HAP-1 (cell line): Measurements from ENCODE around the gene HECTD4.
"Not testable (repeated sequence)": the region's sequence is repeated elsewhere in the genome, so short reads cannot be mapped to it uniquely, and the experiment has no call there.

ENCODE experiments used
- DNase-seq, 2 experiments: peaks; one replicate each; pipeline ENCODE4 v3.0.0-alpha.2; 2016 to 2020; ENCODE audit warnings: low spot score in 2 of 2
- H3K27me3 ChIP-seq: fragments of 250-450 bp; sonication (Bioruptor Pico); 2 replicates; pipeline ENCODE4 v1.5.1; 2020; ENCODE audit warnings: low read depth, mild to moderate bottlenecking, moderate library complexity
- H3K36me3 ChIP-seq: fragments of 250-450 bp; sonication (Bioruptor Pico); replicated peaks from 2 replicates; pipeline ENCODE4 v1.5.1; 2020; ENCODE audit warnings: mild to moderate bottlenecking
- H3K4me1 ChIP-seq: fragments of 250-450 bp; sonication (Bioruptor Pico); 2 replicates; pipeline ENCODE4 v1.5.1; 2020; ENCODE audit warnings: mild to moderate bottlenecking
- H3K4me3 ChIP-seq: fragments of 250-450 bp; sonication (Bioruptor Pico); 2 replicates; pipeline ENCODE4 v1.5.1; 2020; ENCODE audit warnings: mild to moderate bottlenecking, moderate library complexity
- H3K9me3 ChIP-seq: fragments of 250-450 bp; sonication (Bioruptor Pico); 2 replicates; pipeline ENCODE4 v1.5.1; 2020; ENCODE audit warnings: mild to moderate bottlenecking, moderate library complexity
- in situ Hi-C: fragments of 300-500 bp; cut with MboI; formaldehyde crosslinking; loops from 3 replicates; pipeline ENCODE4 v1.14.3; 2020; ENCODE audit warnings: low sequenced_read_pairs, inconsistent platforms, mixed read lengths

The HECTD4 gene

DNA sequence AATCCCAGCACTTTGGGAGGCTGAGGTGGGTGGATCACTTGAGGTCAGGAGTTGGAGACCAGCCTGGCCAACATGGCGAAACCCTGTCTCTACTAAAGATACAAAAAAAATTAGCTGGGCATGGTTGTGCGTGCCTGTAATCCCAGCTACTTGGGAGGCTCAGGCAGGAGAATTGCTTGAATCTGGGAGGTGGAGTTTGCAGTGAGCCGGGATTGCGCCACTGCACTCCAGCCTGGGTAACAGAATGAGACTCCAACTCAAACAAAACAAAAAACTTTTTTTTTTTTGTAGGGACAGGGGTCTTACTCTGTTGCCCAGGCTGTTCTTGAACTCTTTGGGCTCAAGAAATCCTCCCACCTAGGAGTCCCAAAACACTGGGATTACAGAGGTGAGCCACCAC is 33.2 kb upstream of the HECTD4 start:
- H3K27me3 ChIP-seq, in situ Hi-C loops, H3K9me3 ChIP-seq, H3K36me3 ChIP-seq, H3K4me3 ChIP-seq, DNase-seq, H3K4me1 ChIP-seq: not testable (repeated sequence)

DNA sequence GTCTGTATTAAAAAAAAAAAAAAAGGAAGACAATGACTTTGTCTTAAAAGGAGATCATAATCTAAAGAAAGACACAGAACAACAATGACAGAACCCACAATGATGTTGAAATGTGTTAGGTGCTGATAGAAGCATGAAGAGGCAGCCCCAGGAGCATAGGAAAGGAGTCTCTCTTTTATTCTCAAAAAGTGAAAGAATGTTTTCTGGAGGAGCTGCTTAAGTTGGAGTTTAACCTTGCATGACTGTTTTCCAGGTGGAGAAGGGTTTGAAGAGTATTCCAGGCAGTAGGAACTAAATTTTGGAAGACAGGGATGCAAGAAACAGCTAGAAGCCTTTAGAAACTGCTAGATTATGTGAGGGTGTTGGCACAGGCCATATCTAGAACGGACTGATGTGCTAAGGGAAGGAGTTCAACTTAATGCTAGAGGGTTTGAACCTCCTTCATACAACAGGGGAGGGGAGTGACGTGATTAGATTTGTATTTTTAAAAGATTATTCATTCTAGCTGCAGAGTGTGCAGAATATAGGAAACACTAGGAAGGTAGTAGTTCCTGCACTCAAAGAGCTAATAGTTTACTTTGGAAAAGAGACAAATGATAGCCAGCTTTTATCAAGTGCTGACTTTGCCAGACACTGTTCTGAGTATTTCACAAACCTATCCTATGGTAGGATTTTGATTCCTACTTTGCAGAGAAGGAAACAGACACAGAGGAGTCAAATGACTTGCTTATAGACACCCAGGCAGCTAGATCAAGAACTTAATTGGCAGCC is 31.8 kb upstream of the HECTD4 start:
- no peaks in the 10 kb centered on the region for H3K27me3 ChIP-seq
- H3K4me1 ChIP-seq, result peaks cover 4% of the 10 kb centered on the region; the same call in 1 of the 2 replicates
- H3K4me3 ChIP-seq, result no peak overlapping the region
- in situ Hi-C loops, result no loop called here
- H3K9me3 ChIP-seq, result no peaks in the 10 kb centered on the region
- peaks cover 3% of the 10 kb centered on the region for H3K36me3 ChIP-seq
- DNase-seq, result no peak

DNA sequence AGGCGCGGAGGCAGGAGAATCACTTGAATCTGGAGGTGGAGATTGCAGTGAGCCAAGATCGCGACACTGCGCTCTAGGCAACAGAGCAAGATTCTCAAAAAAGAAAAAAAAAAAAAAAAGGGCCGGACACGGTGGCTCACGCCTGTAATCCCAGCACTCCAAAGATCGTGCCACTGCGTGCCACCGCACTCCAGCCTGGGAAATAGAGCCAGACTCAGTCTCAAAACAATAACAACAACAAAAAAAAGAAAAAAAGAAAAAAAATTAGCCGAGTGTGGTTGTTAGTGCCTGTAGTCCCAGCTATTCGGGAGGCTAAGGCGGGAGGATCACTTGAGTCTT is 27.6 kb upstream of the HECTD4 start:
- in situ Hi-C loops, result no loop called here
- Histone ChIP-seq H3K4me1 (peaks cover 18% of the 10 kb centered on the region), H3K27me3 (no peaks in the 10 kb centered on the region), H3K36me3 (peaks cover 44% of the 10 kb centered on the region), H3K9me3 (no peaks in the 10 kb centered on the region), H3K4me3 (peak overlapping the region; percentile 92; the same call in 1 of the 2 replicates)
- no peak for DNase-seq

DNA sequence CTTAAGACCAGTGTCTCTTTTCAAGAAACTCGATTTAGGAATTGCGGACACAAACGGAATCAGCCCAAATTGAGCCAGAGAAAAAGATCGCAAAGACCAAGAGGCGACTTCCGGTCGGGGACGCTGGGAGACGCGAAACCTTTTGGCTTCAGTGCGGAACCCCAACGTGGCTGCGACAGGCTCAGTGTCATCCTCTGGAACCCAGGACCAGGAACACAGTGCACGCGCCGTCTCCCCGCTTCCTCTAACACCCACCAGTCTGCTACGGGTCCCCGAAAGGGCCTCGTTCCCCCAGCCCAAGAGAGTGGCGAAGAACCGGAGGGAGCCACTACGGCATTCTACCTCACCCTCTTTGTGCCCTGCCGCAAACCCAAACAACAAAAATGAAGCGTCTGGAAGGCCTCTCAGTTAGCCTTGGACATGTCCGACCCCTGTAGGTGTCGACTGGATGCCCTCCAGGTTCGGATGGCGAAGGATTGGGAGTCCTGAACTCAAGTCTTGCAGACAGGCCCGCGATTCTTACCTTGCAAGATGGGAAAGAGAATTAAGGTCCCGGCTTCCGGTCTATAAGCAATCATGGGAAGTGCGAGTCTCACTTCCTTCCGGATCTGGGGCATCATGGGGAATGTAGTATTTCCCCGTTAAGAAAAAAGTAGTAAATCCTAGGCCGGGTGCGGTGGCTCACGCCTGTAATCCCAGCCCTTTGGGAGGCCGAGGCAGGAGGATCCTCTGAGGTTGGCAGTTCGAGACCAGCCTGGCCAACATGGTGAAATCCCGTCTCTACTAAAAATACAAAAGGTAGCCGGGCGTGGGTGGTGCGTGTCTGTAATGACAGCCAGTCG is 27.1 kb upstream of the HECTD4 start, which contains the start of gene RPL6:
Gene RPL6 (minus strand): TSS at position 542 of the 842 bp plus-strand sequence. CDS start 949 bp downstream, outside the sequence.
- in situ Hi-C loops, result no loop called here
- no peaks in the 10 kb centered on the region for H3K27me3 ChIP-seq

DNA sequence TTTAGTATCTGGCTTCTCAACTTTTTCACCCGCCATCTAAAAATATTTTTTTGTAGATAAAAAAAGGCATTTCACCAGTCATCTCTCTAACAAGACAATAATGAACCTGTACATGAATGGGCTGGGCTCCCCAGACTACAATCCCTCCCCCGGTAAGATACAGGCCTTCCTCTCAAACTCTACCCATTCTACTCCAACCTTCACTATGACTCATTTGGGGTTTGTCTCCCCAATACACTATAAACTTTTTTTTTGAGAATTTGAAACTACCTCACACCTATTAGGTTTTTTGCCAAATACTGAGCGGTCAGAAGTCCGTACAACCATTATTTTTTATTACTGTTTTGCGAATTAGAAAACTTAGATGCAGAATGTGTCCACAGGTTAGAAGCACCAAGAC is 26.4 kb upstream of the HECTD4 start:
- peak overlapping the region; percentile 92 for H3K4me3 ChIP-seq
- no peaks in the 10 kb centered on the region for H3K9me3 ChIP-seq
- H3K27me3 ChIP-seq, result no peaks in the 10 kb centered on the region
- H3K4me1 ChIP-seq, result peaks cover 18% of the 10 kb centered on the region
- peaks cover 54% of the 10 kb centered on the region for H3K36me3 ChIP-seq
- in situ Hi-C loops, result no loop called here
- DNase-seq, result no peak

More for the DNA sequence above, 27.1 kb upstream of the HECTD4 start, which contains the start of gene RPL6:
- Histone ChIP-seq H3K4me1 (peaks cover 18% of the 10 kb centered on the region), H3K4me3 (peak within 1 kb of the TSS; percentile 92), H3K9me3 (no peaks in the 10 kb centered on the region), H3K36me3 (peaks cover 50% of the 10 kb centered on the region)
- DNase-seq, result peak; percentile 88 to 93

DNA sequence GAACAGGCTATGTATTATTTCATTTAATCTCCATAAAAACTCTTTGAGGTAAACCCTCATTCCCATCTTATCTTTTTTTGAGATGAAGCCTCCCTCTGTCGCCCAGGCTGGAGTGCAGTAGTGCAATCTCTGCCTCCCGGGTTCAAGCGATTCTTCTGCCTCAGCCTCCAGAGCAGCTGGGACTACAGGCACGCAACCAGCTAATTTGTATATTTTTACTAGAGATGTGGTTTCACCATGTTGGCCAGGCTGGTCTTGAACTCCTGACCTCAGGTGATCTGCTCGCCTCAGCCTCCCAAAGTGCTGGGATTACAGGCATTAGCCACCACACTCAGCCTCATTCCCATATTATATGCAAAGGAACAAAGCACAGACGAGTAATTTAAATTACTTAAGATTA is 25.5 kb upstream of the HECTD4 start:
- H3K27me3 ChIP-seq, in situ Hi-C loops, DNase-seq, H3K9me3 ChIP-seq: not testable (repeated sequence)
- peaks cover 54% of the 10 kb centered on the region for H3K36me3 ChIP-seq
- peak overlapping the region; percentile 92 for H3K4me3 ChIP-seq
- peaks cover 18% of the 10 kb centered on the region for H3K4me1 ChIP-seq

DNA sequence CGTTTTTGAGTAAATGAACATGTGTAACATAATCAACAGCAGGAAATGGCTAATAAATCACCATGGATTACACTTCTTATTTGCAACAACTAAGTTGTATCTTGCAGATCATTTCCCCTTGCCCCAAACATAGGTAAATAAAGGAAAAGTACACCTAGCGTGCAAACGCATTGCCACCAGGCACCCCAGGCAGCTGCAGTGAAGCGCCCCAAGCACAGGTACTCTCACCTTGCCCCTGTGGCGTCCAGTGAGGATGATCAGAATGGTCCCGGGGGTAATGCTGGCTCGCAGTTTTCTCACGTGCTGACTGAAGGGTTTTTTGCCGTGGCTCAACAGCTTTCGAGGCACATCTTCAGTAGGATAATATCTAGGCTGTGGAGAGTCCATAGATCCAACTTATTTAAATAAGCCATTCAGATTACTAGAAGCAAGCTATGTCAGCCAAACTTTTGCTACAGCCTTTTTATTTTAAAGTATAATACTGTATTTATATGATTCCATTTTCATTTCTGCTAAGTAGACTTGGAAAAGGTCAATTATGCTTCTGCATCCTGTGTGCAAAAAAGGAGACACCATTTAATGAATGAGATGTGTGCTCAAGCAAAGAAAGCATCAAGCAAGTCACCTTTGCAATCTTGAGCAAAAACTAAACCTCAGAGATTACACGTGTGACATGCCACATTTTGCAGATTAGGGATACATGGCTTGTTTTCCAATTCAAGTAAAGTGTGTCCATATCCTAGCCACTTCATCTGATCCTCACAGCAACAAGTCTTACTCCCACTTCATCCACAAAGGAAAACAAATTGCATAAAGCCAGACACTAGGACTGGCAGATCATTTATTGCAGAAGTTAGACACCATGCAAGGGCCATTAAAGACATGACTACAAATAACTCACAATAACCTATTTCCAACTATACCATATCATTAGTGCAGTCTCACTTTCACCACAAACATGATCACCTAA is 24.6 kb upstream of the HECTD4 start:
- H3K36me3 ChIP-seq, result peaks cover 54% of the 10 kb centered on the region
- H3K4me1 ChIP-seq, result peaks cover 18% of the 10 kb centered on the region
- no peaks in the 10 kb centered on the region for H3K9me3 ChIP-seq
- DNase-seq, result no peak
- H3K27me3 ChIP-seq, result no peaks in the 10 kb centered on the region
- in situ Hi-C loops, result no loop called here
- peak overlapping the region; percentile 92 for H3K4me3 ChIP-seq

DNA sequence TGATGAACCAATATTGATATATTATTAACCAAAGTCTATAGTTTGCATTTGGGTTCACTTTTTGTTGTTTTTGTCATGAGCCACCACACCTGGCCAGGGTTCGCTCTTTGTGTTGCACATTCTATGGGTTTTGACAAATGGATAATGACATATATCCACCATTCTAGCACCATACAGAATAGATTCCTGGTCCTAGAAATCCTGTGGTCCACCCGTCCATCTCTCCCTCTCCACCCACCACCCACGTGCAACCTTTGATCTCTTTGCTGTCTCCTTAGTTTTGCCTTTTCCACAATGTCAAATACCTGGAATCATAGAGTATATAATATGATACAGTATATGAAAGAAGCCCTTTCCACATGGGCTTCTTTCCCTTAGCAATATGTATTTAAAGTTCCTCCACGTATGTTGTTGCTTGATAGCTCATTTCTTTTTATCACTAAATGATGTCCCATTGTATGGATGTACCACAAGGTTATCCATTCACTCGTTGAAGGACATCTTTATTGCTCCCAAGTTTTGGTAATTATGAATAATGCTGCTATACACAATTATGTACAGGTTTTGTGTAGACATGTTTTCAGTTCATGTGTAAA is 19.8 kb upstream of the HECTD4 start:
- no peaks in the 10 kb centered on the region for H3K9me3 ChIP-seq
- peak in 1 of 2 experiments; percentile 41 for DNase-seq
- in situ Hi-C loops, result no loop called here
- H3K4me1 ChIP-seq, result peaks cover 6% of the 10 kb centered on the region
- no peaks in the 10 kb centered on the region for H3K27me3 ChIP-seq
- H3K36me3 ChIP-seq, result peaks cover 31% of the 10 kb centered on the region
- H3K4me3 ChIP-seq, result no peak overlapping the region

DNA sequence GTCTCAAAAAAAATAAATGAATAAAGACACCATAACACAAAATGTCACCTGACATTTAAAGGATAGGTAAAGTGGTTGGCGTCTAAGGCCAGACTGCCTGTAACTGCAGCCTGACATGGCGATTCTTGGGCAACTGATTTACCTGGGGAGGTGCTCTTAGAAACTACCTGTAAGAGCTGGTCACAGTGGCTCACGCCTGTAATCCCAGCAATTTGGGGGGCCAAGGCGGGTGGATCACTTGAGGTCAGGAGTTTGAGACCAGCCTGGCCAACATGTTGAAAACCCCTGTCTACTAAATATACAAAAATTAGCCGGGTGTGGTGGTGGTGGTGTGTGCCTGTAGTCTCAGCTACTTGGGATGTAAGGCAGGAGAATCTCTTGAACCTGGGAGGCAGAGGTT is 18.8 kb upstream of the HECTD4 start:
- peaks cover 21% of the 10 kb centered on the region for H3K36me3 ChIP-seq
- DNase-seq, result no peak
- in situ Hi-C loops, result no loop called here
- no peaks in the 10 kb centered on the region for H3K27me3 ChIP-seq
- H3K9me3 ChIP-seq, result no peaks in the 10 kb centered on the region
- no peak overlapping the region for H3K4me3 ChIP-seq
- no peaks in the 10 kb centered on the region; the same call in 1 of the 2 replicates for H3K4me1 ChIP-seq

DNA sequence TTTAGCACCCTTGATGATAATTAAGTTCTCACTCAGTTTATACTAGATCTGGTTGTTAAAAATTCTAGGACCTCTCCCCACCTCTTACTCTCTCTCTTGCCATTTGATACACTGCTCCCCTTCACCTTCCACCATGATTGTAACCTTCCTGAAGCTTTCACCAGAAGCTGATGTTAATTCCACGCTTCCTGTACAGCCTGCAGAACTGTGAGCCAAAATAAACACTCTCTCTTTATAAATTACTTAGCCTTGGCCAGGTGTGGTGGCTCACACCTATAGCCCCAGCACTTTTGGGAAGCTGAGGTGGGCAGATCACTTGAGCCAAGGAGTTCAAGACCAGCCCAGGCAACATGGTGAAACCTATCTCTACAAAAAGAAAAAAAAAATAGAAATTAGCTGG is 11.1 kb upstream of the HECTD4 start:
- Histone ChIP-seq H3K27me3 (no peaks in the 10 kb centered on the region), H3K9me3 (peaks cover 4% of the 10 kb centered on the region; the same call in 1 of the 2 replicates), H3K4me3 (no peak overlapping the region), H3K4me1 (no peaks in the 10 kb centered on the region), H3K36me3 (no peaks in the 10 kb centered on the region)
- DNase-seq, result no peak
- in situ Hi-C loops, result loop anchor here (25.0 kb wide), 1 partner anchor 456 kb away; no protein-coding TSS in a partner anchor

DNA sequence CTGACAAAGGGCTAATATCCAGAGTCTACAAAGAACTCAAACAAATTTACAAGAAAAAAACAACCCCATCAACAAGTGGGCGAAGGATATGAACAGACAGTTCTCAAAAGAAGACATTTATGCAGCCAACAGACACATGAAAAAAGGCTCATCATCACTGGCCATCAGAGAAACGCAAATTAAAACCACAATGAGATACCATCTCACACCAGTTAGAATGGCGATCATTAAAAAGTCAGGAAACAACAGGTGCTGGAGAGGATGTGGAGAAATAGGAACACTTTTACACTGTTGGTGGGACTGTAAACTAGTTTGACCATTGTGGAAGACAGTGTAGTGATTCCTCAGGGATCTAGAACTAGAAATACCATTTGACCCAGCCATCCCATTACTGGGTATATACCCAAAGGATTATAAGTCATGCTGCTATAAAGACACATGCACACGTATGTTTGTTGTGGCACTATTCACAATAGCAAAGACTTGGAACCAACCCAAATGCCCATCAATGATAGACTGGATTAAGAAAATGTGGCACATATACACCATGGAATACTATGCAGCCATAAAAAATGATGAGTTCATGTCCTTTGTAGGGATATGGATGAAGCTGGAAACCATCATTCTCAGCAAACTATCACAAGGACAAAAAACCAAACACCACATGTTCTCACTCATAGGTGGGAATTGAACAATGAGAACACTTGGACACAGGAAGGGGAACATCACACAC is 7.9 kb upstream of the HECTD4 start:
- H3K27me3 ChIP-seq, H3K4me1 ChIP-seq, DNase-seq, H3K36me3 ChIP-seq, H3K4me3 ChIP-seq, H3K9me3 ChIP-seq: not testable (repeated sequence)
- in situ Hi-C loops, result loop anchor here (25.0 kb wide), 1 partner anchor 453 kb away; no protein-coding TSS in a partner anchor

DNA sequence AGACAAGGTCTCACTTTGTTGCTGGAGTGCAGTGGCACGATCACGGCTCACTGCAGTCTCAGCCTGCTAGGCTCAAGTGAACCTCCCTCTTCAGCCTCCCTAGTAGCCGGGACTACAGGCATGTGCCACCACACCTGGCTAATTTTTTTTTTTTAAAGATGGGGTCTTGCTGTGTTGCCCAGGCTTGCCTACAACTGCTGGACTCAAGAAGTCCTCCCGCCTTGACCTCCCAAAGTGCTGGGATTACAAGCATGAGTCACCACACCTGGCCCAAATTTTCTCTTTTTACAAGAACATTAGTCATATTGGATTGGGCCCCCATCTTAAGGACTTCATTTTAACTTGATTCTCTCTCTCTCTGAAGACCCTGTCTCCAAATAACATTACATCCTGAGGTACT is 7.0 kb upstream of the HECTD4 start:
- no peak for DNase-seq
- Histone ChIP-seq H3K4me3 (no peak overlapping the region), H3K27me3 (no peaks in the 10 kb centered on the region), H3K4me1 (peaks cover 3% of the 10 kb centered on the region; the same call in 1 of the 2 replicates), H3K36me3 (no peaks in the 10 kb centered on the region), H3K9me3 (no peaks in the 10 kb centered on the region)
- in situ Hi-C loops, result loop anchor here (25.0 kb wide), 1 partner anchor 452 kb away; no protein-coding TSS in a partner anchor
